Posterior cingulate gyrus (tissue), 11 donors: ENCODE measurements around the gene LLGL2.
A peak's percentile ranks its signal among the peaks of the same experiment; 100 is the strongest.

Experiments
- DNase-seq, 10 donors: peaks; one replicate each; pipeline versions ENCODE4 v3.0.0 to v3.0.0-alpha.2; 2020 to 2021; ENCODE audit warnings: mixed read lengths in 3 of 10
- intact Hi-C: fragments of 100-400 bp; cut with DNase I; formaldehyde crosslinking; loops from one replicate; pipeline ENCODE4 v1.15.1; 2023

Gene LLGL2

GRCh38 chr17:75491680-75492079, 33.8 kb upstream of the LLGL2 start:
- intact Hi-C loops, result no loop called here
- no peak for DNase-seq

DNA sequence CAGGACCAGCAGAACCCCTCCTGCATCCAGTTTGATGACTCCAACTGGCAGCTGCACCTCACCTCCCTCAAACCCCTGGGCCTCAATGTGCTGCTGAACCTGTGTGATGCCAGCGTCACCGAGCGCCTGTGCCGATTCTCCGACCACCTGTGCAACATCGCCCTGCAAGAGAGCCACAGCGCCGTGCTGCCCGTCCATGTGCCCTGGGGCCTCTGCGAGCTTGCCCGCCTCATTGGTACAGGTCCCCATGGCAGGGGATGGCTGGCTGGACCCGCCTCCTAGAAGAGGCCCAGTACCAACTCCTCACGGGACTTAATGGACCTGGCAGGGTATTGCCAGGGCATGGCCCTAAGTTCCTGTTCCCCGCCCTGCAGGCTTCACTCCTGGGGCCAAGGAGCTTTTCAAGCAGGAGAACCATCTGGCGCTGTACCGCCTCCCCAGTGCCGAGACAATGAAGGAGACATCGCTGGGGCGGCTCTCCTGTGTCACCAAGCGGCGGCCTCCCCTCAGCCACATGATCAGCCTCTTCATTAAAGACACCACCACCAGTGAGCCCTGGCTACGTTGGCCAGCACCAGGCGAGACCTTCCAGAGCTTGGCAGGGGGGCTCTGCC, 32.8 kb upstream of the LLGL2 start:
- no peak for DNase-seq
- intact Hi-C loops, result no loop called here

GRCh38 chr17:75493476-75494129, 31.9 kb upstream of the LLGL2 start:
- intact Hi-C loops, result no loop called here
- peak in 1 of 10 donors; percentile 64 for DNase-seq

- intact Hi-C loops, result no loop called here
- DNase-seq, result no peak
Observed at GRCh38 chr17:75494326-75494877, 31.1 kb upstream of the LLGL2 start.

DNA sequence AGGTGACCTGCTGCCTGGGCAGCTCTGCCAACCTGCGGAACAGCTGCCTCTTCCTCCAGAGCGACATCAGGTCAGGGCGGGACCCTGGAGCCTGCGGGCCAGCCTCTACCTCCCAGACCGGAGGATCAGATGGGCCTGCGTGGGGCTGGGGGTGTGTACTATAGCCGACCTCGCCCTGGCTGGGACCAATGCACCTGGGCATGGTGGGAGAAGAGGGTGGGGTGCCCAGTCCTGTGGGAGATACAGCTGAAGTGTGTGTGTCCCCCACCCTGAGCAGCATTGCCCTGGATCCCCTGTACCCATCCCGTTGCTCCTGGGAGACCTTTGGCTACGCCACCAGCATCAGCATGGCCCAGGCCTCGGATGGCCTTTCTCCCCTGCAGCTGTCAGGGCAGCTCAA, 29.5 kb upstream of the LLGL2 start:
- intact Hi-C loops, result no loop called here
- DNase-seq, result peak in 1 of 10 donors; percentile 52

GRCh38 chr17:75498039-75498725, 27.3 kb upstream of the LLGL2 start:
- intact Hi-C loops, result no loop called here
- peak in 1 of 10 donors; percentile 39 for DNase-seq

DNA sequence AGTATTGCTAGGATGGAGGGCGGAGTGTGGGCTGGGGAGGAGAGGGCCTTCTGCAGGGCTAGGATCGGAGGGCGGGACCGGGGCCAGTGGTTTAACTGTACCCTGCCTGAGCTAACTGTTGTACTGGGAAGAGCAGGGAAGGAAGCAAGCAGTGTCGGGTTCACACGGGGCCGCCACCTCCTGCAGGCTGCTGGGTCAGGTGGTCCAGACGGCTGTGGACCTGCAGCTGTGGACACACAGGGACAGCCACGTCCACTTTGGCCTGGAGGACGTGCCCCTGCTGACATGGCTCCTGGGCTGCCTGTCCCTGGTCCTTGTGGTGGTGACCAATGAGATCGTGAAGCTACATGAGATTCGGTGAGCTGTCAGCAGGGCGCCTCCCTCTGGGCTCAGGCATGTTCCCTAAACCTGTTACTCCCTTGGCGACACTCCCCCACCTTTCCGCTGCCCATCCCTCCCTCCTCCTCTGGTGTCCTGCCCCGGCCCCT, 26.7 kb upstream of the LLGL2 start:
- intact Hi-C loops, result no loop called here
- peak in 1 of 10 donors; percentile 66 for DNase-seq

- DNase-seq, result peak in 1 of 10 donors; percentile 61
- intact Hi-C loops, result no loop called here
Observed at GRCh38 chr17:75499313-75500022, 26.0 kb upstream of the LLGL2 start.

DNA sequence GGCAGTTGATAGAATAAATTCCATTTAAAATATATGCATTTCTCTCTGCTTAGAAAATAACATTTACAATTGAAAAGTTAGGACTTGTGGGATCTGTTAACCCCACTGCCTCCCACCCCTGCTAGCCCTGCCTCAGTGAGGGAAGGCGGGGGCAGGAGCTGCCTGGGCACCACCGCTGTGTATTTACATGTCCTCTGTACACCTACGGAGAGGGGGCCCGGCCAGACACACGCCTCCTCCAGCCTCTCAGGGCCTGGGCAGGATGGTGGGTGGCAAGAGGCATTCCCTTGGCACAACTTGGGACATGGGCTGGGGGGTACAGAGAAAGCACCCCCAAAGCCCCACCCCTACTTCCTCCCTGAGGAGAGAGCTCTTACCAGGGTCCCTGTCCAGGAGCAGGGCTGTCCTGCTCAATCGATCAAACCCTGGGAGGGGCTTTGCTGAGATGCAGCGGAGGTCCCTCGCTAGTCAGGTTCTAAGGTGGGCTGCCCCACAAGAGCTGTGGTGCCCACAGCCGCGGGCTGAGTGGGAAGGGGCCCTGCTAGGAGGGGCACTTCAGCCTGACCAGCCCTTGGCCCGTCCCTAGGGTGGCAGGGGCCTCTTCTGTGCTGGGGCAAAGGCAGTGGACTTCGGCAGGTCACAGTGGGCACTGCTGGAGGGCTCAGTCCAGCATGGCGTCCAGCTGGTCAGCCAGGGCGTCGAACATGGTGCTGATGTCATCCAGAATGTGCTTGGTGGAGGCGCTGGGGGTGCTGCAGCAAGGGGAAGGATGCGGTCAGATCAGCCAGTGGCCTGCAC, 24.9 kb upstream of the LLGL2 start:
- intact Hi-C loops, result no loop called here
- no peak for DNase-seq

- DNase-seq, result peak; percentile 65 to 97 (median 80)
- intact Hi-C loops, result no loop called here
Observed at GRCh38 chr17:75501378-75502071, 24.0 kb upstream of the LLGL2 start.

DNA sequence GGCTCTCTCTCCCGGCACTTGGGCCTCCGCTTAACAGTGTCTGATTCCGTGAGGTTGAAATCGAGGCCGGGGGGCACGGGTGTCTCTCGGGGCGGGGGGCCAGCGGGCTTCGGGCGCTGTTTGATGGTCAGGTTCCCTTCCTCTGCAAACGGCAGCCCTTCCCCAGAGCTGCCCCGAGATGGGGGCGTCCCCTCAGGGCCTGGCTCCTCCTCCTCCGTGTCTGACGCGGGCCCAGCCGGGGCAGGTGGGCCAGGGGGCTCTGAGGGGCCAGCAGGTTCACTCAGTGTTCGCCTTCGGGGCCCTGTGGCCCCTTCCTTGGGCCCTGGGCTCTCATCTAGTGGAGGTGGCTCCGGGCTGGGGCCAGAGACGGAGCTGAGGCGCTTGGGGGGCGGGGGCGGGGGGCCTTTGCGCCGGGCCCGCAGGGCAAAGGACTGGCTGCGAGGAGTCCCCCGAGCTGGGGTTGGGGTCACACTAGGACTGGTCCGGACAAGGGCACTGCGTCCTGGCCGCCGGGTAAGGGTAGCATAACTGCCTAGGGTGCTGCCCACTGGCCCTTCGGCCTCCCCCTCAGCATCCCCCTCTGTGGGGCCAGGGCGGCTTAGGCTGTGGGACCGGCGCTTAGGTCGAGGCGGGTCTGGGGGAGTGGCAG, 23.3 kb upstream of the LLGL2 start:
- DNase-seq, result no peak
- intact Hi-C loops, result no loop called here

DNA sequence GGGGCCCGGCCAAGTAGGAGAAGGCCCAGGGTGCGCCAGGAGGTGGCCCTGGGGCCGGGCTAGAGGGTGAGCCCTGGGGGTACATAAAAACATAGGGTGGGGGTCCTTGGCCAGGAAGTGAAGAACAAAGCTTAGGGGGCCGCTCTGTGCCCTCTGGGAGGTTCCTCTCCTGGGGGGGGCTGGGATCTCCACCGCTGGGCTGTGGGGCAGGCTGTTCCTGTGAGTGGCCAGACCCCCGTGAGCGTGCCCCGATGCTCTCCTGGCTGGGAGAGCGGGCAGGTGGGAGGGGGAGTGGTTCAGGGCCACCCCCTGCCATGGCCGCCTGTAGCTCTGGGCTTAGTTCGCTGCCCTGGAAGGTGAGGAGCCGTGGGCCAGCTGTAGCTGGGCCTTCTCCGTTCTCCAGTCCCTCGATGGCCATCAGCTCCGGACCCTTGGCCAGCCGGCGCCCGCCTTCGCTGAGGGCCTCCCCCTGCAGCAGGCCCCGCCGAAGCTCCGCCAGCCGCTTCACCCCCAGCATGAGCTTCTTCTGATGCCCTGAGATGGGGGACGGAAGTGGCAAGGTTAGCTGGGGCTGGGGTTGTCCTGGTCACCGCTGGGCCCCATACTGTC, 22.7 kb upstream of the LLGL2 start:
- no peak for DNase-seq
- intact Hi-C loops, result no loop called here

GRCh38 chr17:75503337-75503950, 22.1 kb upstream of the LLGL2 start:
- DNase-seq, result no peak
- intact Hi-C loops, result no loop called here

DNA sequence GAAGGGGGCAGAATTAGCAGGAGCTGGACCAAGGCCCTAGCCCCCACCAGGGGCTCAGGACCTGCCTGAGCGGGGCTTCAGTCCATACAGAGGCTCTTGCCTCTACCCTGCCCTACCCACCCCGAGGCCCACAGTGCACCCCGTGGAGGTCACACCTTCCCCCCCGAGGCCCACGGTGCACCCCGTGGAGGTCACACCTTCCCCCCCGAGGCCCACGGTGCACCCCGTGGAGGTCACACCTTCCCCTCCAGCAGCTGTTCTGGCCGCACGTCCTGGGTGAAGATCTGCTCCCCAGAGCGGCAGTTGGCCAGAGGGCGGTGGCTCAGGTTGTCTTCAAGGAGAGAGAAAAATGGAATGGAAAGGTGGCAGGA, 21.5 kb upstream of the LLGL2 start:
- intact Hi-C loops, result no loop called here
- DNase-seq, result no peak

GRCh38 chr17:75504347-75505151, 20.9 kb upstream of the LLGL2 start:
- intact Hi-C loops, result no loop called here

DNA sequence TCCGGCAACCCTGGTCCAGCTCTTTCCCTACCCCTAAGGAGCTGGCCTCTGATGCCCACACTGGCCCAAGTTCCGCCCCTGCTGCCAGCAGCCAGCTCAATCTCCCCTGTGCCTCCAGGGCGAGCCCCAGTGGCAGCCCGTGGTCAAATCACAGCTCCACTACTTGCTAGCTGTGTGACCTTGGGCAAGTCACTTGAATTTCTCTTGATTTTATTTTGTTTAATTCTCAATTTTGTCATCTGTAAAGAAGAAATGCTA, 20.4 kb upstream of the LLGL2 start:
- no peak for DNase-seq
- intact Hi-C loops, result no loop called here

More at GRCh38 chr17:75504347-75505151, 20.9 kb upstream of the LLGL2 start:
- peak in 1 of 10 donors; percentile 82 for DNase-seq

GRCh38 chr17:75505640-75506039, 19.9 kb upstream of the LLGL2 start:
- intact Hi-C loops, result no loop called here

More at GRCh38 chr17:75505640-75506039, 19.9 kb upstream of the LLGL2 start:
- DNase-seq, result no peak
